Measurements from ENCODE around the gene METTL9.

METTL9 gene

GRCh38 chr16:21698169-21699032, 99.0 kb downstream of the METTL9 start:
- H3K4me1 Mint-ChIP-seq: peaks cover 6% of the 10 kb centered on the region
- H3K27ac Mint-ChIP-seq: no peak overlapping the region
- peaks cover 9% of the 10 kb centered on the region for H3K27me3 Mint-ChIP-seq (ENCODE audit: low read depth, poor library complexity)
- no peaks in the 10 kb centered on the region for H3K9me3 Mint-ChIP-seq
- no peak overlapping the region for H3K4me3 Mint-ChIP-seq
- no peak for DNase-seq
- no peak for TF ChIP-seq CTCF (IDR thresholded peaks at IDR 0.05)
- H3K36me3 Mint-ChIP-seq (ENCODE audit: low read depth): no peaks in the 10 kb centered on the region

GRCh38 chr16:21701271-21701670, 101.9 kb downstream of the METTL9 start:
- Mint-ChIP-seq H3K4me1 (peaks cover 6% of the 10 kb centered on the region), H3K4me3 (no peak overlapping the region), H3K36me3 (ENCODE audit: low read depth) (no peaks in the 10 kb centered on the region), H3K9me3 (no peaks in the 10 kb centered on the region), H3K27me3 (ENCODE audit: low read depth, poor library complexity) (peaks cover 14% of the 10 kb centered on the region), H3K27ac (peak overlapping the region; percentile 39)
- DNase-seq: no peak
- no peak for TF ChIP-seq CTCF (IDR thresholded peaks at IDR 0.05)

- DNase-seq: no peak
- Mint-ChIP-seq H3K4me1 (peaks cover 6% of the 10 kb centered on the region), H3K27me3 (ENCODE audit: low read depth, poor library complexity) (peaks cover 10% of the 10 kb centered on the region), H3K4me3 (no peak overlapping the region), H3K27ac (no peak overlapping the region), H3K9me3 (no peaks in the 10 kb centered on the region), H3K36me3 (ENCODE audit: low read depth) (no peaks in the 10 kb centered on the region)
- TF ChIP-seq CTCF (IDR thresholded peaks at IDR 0.05): no peak
These were observed 102.9 kb downstream of the METTL9 start for GRCh38 chr16:21702276-21702675.

GRCh38 chr16:21703156-21703555, 103.8 kb downstream of the METTL9 start:
- TF ChIP-seq CTCF (IDR thresholded peaks at IDR 0.05): no peak
- DNase-seq: no peak
- no peaks in the 10 kb centered on the region for H3K36me3 Mint-ChIP-seq (ENCODE audit: low read depth)
- no peaks in the 10 kb centered on the region for H3K9me3 Mint-ChIP-seq
- H3K4me1 Mint-ChIP-seq: peaks cover 6% of the 10 kb centered on the region
- H3K27ac Mint-ChIP-seq: no peak overlapping the region
- H3K27me3 Mint-ChIP-seq (ENCODE audit: low read depth, poor library complexity): peaks cover 14% of the 10 kb centered on the region
- no peak overlapping the region for H3K4me3 Mint-ChIP-seq

- Mint-ChIP-seq H3K4me3 (no peak overlapping the region), H3K4me1 (peaks cover 2% of the 10 kb centered on the region), H3K27me3 (ENCODE audit: low read depth, poor library complexity) (peaks cover 14% of the 10 kb centered on the region), H3K27ac (no peak overlapping the region), H3K36me3 (ENCODE audit: low read depth) (no peaks in the 10 kb centered on the region), H3K9me3 (no peaks in the 10 kb centered on the region)
- no peak for DNase-seq
- no peak for TF ChIP-seq CTCF (IDR thresholded peaks at IDR 0.05)
These were observed 104.3 kb downstream of the METTL9 start for GRCh38 chr16:21703589-21704174.
